ENCODE measurements around the gene NLGN1.

NLGN1 gene

DNA sequence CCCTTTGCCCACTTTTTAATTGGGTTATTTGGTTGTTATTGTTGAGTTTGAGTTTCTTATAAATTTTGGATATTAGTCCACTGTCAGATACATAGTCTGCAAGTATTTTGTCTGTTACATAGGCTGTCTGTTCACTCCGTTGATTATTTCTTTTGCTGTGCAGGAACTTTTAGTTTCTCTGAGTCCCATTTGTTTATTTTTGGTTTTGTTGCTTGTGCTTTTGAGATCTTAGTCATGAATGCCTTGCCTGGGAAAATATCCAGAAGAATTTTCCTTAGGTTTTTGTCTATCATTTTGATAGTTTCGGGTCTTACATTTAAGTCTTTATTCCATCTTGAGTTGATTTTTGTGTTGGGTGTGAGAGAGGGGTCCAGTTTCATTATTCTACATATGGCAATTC, 254.5 kb downstream of the NLGN1 start:
- H3K9me3 ChIP-seq (ENCODE audit: control insufficient read depth, insufficient read depth, low read length): no peaks in the 10 kb centered on the region
- no peaks in the 10 kb centered on the region for H3K4me1 ChIP-seq (ENCODE audit: insufficient read depth, low read length)
- no peak overlapping the region for H3K9ac ChIP-seq (ENCODE audit: low read depth, low read length)
- no peaks in the 10 kb centered on the region for H3K36me3 ChIP-seq (ENCODE audit: insufficient read depth, low read length)

GRCh38 chr3:173653781-173654180, 256.2 kb downstream of the NLGN1 start:
- H3K4me1 ChIP-seq (ENCODE audit: insufficient read depth, low read length): no peaks in the 10 kb centered on the region
- no peak overlapping the region for H3K9ac ChIP-seq (ENCODE audit: low read depth, low read length)
- no peaks in the 10 kb centered on the region for H3K9me3 ChIP-seq (ENCODE audit: control insufficient read depth, insufficient read depth, low read length)
- no peaks in the 10 kb centered on the region for H3K36me3 ChIP-seq (ENCODE audit: insufficient read depth, low read length)

DNA sequence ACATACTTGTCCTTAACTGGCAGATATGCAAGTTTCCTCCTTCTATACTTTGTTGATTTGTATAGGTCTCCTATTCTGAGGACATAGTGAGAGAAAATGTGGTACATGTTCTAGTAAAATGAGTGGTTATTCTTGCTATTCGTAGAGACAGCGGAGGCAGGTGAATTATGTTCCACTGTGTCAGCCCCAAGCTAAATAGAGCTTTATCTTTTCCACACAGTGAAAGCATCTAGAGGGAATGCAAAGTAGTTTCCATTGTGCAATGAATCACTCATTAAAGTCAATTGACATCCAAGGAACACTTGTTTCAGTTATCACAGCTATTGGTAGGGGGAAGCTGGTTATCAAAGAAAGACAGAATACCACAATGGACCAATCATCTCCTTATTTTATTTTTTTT, 262.4 kb downstream of the NLGN1 start:
- no peak overlapping the region for H3K9ac ChIP-seq (ENCODE audit: low read depth, low read length)
- H3K36me3 ChIP-seq (ENCODE audit: insufficient read depth, low read length): no peaks in the 10 kb centered on the region
- H3K4me1 ChIP-seq (ENCODE audit: insufficient read depth, low read length): no peaks in the 10 kb centered on the region
- H3K9me3 ChIP-seq (ENCODE audit: control insufficient read depth, insufficient read depth, low read length): no peaks in the 10 kb centered on the region

GRCh38 chr3:173660645-173661299, 263.2 kb downstream of the NLGN1 start:
- Histone ChIP-seq H3K9ac (ENCODE audit: low read depth, low read length) (no peak overlapping the region), H3K9me3 (ENCODE audit: control insufficient read depth, insufficient read depth, low read length) (no peaks in the 10 kb centered on the region), H3K4me1 (ENCODE audit: insufficient read depth, low read length) (no peaks in the 10 kb centered on the region), H3K36me3 (ENCODE audit: insufficient read depth, low read length) (no peaks in the 10 kb centered on the region)

DNA sequence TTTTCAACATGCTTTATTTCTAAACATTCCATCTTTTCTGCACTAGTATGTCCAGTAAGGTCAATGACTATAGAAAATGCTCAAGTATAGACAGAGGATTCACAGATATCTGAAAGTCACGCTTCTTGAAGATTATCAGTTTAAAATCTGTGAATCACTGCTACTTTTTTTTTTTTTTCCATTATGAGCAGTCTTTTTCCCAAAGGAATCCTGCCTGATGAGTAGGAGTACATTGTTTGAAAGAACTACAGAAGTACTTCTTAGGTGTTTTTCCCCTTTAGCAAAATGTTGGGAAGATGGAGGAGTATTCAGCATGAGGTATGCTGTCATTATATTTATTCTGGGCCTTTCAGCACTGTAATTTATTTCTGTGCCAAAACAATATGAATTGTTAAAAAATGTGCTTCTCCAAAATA, 266.2 kb downstream of the NLGN1 start:
- Histone ChIP-seq H3K9me3 (ENCODE audit: control insufficient read depth, insufficient read depth, low read length) (no peaks in the 10 kb centered on the region), H3K36me3 (ENCODE audit: insufficient read depth, low read length) (no peaks in the 10 kb centered on the region), H3K9ac (ENCODE audit: low read depth, low read length) (no peak overlapping the region), H3K4me1 (ENCODE audit: insufficient read depth, low read length) (no peaks in the 10 kb centered on the region)

GRCh38 chr3:173676094-173676493, 278.6 kb downstream of the NLGN1 start:
- no peak overlapping the region for H3K9ac ChIP-seq (ENCODE audit: low read depth, low read length)
- H3K9me3 ChIP-seq (ENCODE audit: control insufficient read depth, insufficient read depth, low read length): no peaks in the 10 kb centered on the region
- H3K4me1 ChIP-seq (ENCODE audit: insufficient read depth, low read length): no peaks in the 10 kb centered on the region
- H3K36me3 ChIP-seq (ENCODE audit: insufficient read depth, low read length): no peaks in the 10 kb centered on the region

GRCh38 chr3:173681188-173681678, 283.7 kb downstream of the NLGN1 start:
- Histone ChIP-seq H3K4me1 (ENCODE audit: insufficient read depth, low read length) (peaks cover 7% of the 10 kb centered on the region; the same call in 1 of the 2 replicates), H3K9me3 (ENCODE audit: control insufficient read depth, insufficient read depth, low read length) (no peaks in the 10 kb centered on the region), H3K36me3 (ENCODE audit: insufficient read depth, low read length) (no peaks in the 10 kb centered on the region), H3K9ac (ENCODE audit: low read depth, low read length) (no peak overlapping the region)

- Histone ChIP-seq H3K9ac (ENCODE audit: low read depth, low read length) (no peak overlapping the region), H3K36me3 (ENCODE audit: insufficient read depth, low read length) (no peaks in the 10 kb centered on the region), H3K4me1 (ENCODE audit: insufficient read depth, low read length) (peaks cover 21% of the 10 kb centered on the region), H3K9me3 (ENCODE audit: control insufficient read depth, insufficient read depth, low read length) (no peaks in the 10 kb centered on the region)
These were observed 287.9 kb downstream of the NLGN1 start for GRCh38 chr3:173685456-173685855.

DNA sequence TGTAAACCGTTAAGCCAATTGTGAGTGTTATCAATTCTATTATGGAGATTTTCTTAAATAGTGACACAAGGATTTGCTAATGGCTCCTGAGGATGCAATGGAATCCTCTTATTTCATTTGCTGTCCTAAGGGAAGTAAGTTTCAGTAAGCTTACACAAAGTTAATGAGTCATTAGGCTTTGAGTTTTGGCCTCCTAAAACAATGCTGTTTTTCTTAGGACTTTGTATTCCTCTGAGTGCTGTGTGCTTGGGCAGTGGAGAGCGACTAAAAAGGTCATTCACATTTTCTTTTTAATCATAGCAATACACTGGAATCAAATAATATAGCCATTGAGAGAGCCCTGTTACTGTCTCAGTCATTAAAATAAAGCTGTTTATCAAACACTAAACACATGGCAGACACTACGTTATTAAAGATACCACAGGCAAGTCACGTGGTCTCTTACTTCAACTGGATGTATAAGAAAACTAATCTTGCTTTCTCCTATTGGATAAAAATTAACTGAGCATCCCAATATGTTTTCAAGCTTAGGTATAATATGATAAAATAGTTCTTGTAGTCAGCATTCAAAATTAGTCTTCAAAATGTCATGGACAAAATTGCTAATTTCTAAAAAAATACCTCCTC, 290.8 kb downstream of the NLGN1 start:
- Histone ChIP-seq H3K4me1 (ENCODE audit: insufficient read depth, low read length) (peaks cover 18% of the 10 kb centered on the region), H3K9me3 (ENCODE audit: control insufficient read depth, insufficient read depth, low read length) (no peaks in the 10 kb centered on the region), H3K36me3 (ENCODE audit: insufficient read depth, low read length) (no peaks in the 10 kb centered on the region), H3K9ac (ENCODE audit: low read depth, low read length) (no peak overlapping the region)

DNA sequence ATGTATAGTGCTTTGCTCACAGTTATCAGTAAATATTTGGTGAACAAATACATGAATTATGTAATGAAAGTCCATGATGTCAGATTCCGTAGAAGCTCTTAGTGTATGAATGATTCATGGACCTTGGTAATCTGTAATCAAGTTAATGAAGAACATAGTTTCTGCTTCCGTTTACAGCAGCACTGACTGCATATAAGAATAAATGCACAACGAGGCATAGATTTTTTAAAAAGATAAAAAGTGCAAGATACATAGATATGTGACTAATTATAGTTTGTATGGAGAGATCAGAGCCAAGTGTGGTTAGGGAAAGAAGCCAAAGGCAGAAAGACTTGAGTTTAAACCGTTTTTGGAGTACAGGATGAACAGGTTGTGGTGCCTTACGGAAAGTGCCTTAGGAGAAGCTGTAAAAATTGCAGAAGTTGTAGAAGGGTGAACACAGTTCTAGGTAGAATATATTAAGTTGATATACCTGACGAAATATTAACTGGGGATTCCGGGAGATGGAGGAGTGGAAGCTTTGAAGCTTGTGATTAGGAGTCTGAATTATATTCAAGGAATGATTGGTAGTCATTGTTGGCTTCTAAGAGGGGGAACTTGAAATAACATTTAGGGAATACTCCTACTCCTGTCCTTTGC, 293.1 kb downstream of the NLGN1 start:
- no peak overlapping the region for H3K9ac ChIP-seq (ENCODE audit: low read depth, low read length)
- H3K36me3 ChIP-seq (ENCODE audit: insufficient read depth, low read length): no peaks in the 10 kb centered on the region
- no peaks in the 10 kb centered on the region for H3K9me3 ChIP-seq (ENCODE audit: control insufficient read depth, insufficient read depth, low read length)
- peaks cover 14% of the 10 kb centered on the region for H3K4me1 ChIP-seq (ENCODE audit: insufficient read depth, low read length)

DNA sequence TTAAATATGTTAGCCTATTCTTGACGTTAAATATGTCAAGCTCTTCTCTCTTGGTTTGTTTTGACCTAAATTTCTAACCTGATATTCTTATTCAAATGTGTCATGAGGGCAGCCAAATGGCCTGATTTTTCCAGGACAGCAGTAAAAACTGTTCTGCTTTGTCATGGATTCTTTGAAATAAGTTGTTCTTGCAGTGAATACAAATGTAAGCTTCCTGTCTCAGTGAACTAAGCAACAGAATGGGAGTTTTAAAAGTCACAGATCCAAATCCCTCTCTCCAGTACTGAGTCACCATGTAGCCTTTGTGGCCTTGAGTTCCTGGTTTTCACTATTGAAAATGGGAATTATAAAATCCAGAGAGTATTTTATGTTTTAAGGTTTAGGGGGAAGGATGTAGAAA, 301.8 kb downstream of the NLGN1 start:
- Histone ChIP-seq H3K9ac (ENCODE audit: low read depth, low read length) (peak overlapping the region; percentile 12; the same call in 1 of the 2 replicates), H3K9me3 (ENCODE audit: control insufficient read depth, insufficient read depth, low read length) (0 out of 2 replicates have a peak, but pooled peaks cover 3% of the 10 kb centered on the region), H3K4me1 (ENCODE audit: insufficient read depth, low read length) (peaks cover 20% of the 10 kb centered on the region), H3K36me3 (ENCODE audit: insufficient read depth, low read length) (no peaks in the 10 kb centered on the region)

DNA sequence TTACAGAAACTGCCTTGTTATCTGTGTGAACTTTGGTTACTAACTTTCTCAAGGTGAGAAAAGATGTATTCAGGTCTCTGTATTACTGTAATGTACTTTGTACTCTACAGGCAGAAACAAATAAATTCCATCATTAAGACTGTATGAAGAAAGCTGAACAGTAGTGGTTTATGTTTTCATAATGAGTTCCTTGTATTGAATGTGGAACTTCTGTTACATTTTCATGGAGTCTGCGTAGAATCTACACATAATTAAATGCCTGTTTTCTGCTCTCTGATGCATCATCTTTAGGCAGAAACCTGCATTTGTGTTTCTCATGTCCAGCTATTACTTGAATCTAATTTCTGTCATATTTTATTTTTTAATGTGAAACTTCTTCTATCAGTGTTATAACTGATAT, 302.8 kb downstream of the NLGN1 start:
- H3K9ac ChIP-seq (ENCODE audit: low read depth, low read length): no peak overlapping the region
- H3K36me3 ChIP-seq (ENCODE audit: insufficient read depth, low read length): no peaks in the 10 kb centered on the region
- peaks cover 20% of the 10 kb centered on the region for H3K4me1 ChIP-seq (ENCODE audit: insufficient read depth, low read length)
- 0 out of 2 replicates have a peak, but pooled peaks cover 3% of the 10 kb centered on the region for H3K9me3 ChIP-seq (ENCODE audit: control insufficient read depth, insufficient read depth, low read length)

- H3K9me3 ChIP-seq (ENCODE audit: control insufficient read depth, insufficient read depth, low read length): 0 out of 2 replicates have a peak, but pooled peaks cover 3% of the 10 kb centered on the region
- peaks cover 20% of the 10 kb centered on the region for H3K4me1 ChIP-seq (ENCODE audit: insufficient read depth, low read length)
- no peak overlapping the region for H3K9ac ChIP-seq (ENCODE audit: low read depth, low read length)
- no peaks in the 10 kb centered on the region for H3K36me3 ChIP-seq (ENCODE audit: insufficient read depth, low read length)
These were observed 305.0 kb downstream of the NLGN1 start for GRCh38 chr3:173702561-173702960.

- Histone ChIP-seq H3K9me3 (ENCODE audit: control insufficient read depth, insufficient read depth, low read length) (0 out of 2 replicates have a peak, but pooled peaks cover 3% of the 10 kb centered on the region), H3K36me3 (ENCODE audit: insufficient read depth, low read length) (no peaks in the 10 kb centered on the region), H3K4me1 (ENCODE audit: insufficient read depth, low read length) (peaks cover 17% of the 10 kb centered on the region), H3K9ac (ENCODE audit: low read depth, low read length) (no peak overlapping the region)
These were observed 306.2 kb downstream of the NLGN1 start for GRCh38 chr3:173703771-173704170.

- Histone ChIP-seq H3K9me3 (ENCODE audit: control insufficient read depth, insufficient read depth, low read length) (0 out of 2 replicates have a peak, but pooled peaks cover 1% of the 10 kb centered on the region), H3K9ac (ENCODE audit: low read depth, low read length) (no peak overlapping the region), H3K4me1 (ENCODE audit: insufficient read depth, low read length) (no peaks in the 10 kb centered on the region), H3K36me3 (ENCODE audit: insufficient read depth, low read length) (no peaks in the 10 kb centered on the region)
These were observed 309.1 kb downstream of the NLGN1 start for GRCh38 chr3:173706630-173707029.
